H1 (cell line): Measurements from ENCODE around the gene NT5C1B. TPM values are rescaled to one million over a fixed set of nuclear protein-coding genes. Genes with fewer than 3 reads are reported as not detected.

Experiments used
- EGR1 ChIP-seq: IDR thresholded peaks from 2 replicates; pipeline ENCODE4 v1.6.1; 2011; ENCODE audit warnings: low read depth, low read length, borderline replicate concordance
- HDAC2 ChIP-seq, 2 experiments: fragments of 300-600 bp in 1 of 2; sonication (generic) in 1 of 2; IDR thresholded peaks; 2 replicates each; pipeline ENCODE4 v1.6.1; 2011 to 2012; ENCODE audit warnings: low read depth in 2 of 2, low read length in 2 of 2, mild to moderate bottlenecking in 2 of 2, moderate library complexity in 2 of 2, borderline replicate concordance in 1 of 2, inconsistent platforms in 1 of 2
- HDAC6 ChIP-seq: IDR thresholded peaks from one replicate; pipeline ENCODE4 v1.7.1; 2012; ENCODE audit warnings: low read depth, mild to moderate bottlenecking, inconsistent platforms, low read length, moderate library complexity
- SIRT6 ChIP-seq: IDR thresholded peaks from one replicate; pipeline ENCODE4 v1.7.1; 2012; ENCODE audit warnings: low read length, inconsistent platforms
- ZNF274 ChIP-seq: IDR thresholded peaks from 2 replicates; pipeline ENCODE4 v1.7.0; 2012; ENCODE audit warnings: low read length, borderline replicate concordance; ENCODE audit errors: extremely low read depth
- polyA plus RNA-seq, 7 experiments: library from polyadenylated mRNA; depleted of rRNA in 3 of 7; stranded (reverse) in 5 of 7; unstranded in 2 of 7; fragments of >200 nt in 5 of 7; fragments of 200-250 nt in 2 of 7; gene quantifications; 1 replicate in 5 of 7; 2 replicates in 1 of 7; 4 replicates in 1 of 7; pipeline versions ENCODE4 v1.2.1 to v1.2.3, GENCODE V29; 2011 to 2013; ENCODE audit warnings: missing spikeins in 2 of 7, mixed read lengths in 2 of 7
- total RNA-seq: library from RNA; stranded (reverse); fragmentation: NEBNext Ultra II Directional; extraction: Animal tissue kit (Norgen Biotek cat#: 25700); gene quantifications from 2 replicates; pipeline ENCODE4 v1.2.1, GENCODE V29; 2021
- TF ChIP-seq, protein P1 (sequence below), 3 experiments: IDR thresholded peaks; 1 replicate in 2 of 3; 2 replicates in 1 of 3; pipeline versions ENCODE4 v1.5.1 to v1.6.1; 2011; ENCODE audit warnings: low read length in 3 of 3, mild to moderate bottlenecking in 3 of 3, inconsistent platforms in 2 of 3, low read depth in 1 of 3, moderate library complexity in 1 of 3; ENCODE audit not compliant: insufficient read depth in 1 of 3; ENCODE audit errors: control extremely low read depth in 1 of 3

Gene NT5C1B
- total and polyA plus RNA-seq, 2 of the 8 experiments (the other 6 are each of a cell fraction or from before 2014, with no cell fraction given), result not detected

DNA sequence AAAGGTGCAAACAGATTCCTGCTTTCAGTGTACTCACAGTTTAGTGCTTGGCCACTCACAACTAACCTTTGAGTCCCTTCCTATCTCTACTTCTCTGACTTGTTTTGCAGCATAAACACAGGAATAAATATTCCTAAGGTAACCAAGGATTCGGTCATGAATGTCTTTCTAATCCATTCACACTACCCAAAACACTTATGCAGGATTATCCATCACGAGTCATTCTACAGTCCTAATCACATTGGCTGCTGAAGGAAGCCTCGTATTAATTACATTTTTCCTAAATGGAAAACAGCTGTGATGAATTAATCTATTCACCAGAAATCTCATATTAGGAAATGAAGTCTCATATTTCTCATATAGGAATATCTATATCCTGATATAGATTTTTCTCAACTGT lies 45.2 kb downstream of the NT5C1B start (continued):
- TF ChIP-seq, protein P1, sequence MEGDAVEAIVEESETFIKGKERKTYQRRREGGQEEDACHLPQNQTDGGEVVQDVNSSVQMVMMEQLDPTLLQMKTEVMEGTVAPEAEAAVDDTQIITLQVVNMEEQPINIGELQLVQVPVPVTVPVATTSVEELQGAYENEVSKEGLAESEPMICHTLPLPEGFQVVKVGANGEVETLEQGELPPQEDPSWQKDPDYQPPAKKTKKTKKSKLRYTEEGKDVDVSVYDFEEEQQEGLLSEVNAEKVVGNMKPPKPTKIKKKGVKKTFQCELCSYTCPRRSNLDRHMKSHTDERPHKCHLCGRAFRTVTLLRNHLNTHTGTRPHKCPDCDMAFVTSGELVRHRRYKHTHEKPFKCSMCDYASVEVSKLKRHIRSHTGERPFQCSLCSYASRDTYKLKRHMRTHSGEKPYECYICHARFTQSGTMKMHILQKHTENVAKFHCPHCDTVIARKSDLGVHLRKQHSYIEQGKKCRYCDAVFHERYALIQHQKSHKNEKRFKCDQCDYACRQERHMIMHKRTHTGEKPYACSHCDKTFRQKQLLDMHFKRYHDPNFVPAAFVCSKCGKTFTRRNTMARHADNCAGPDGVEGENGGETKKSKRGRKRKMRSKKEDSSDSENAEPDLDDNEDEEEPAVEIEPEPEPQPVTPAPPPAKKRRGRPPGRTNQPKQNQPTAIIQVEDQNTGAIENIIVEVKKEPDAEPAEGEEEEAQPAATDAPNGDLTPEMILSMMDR (IDR thresholded peaks at IDR 0.05; ENCODE audit: control extremely low read depth in 1 of 3, insufficient read depth in 1 of 3, low read depth in 1 of 3, low read length in 3 of 3), result no peak
- no peak for TF ChIP-seq ZNF274
- TF ChIP-seq SIRT6, result no peak
- no peak for TF ChIP-seq HDAC6
- TF ChIP-seq EGR1, result no peak
- no peak for TF ChIP-seq HDAC2 (IDR thresholded peaks at IDR 0.05; ENCODE audit: borderline replicate concordance in 1 of 2, low read depth in 2 of 2, low read length in 2 of 2)
